ENCODE data around the gene PTPRF.
"Not testable (repeated sequence)": the region's sequence is repeated elsewhere in the genome, so short reads cannot be mapped to it uniquely, and the experiment has no call there.

- TF ChIP-seq POLR2A (IDR thresholded peaks at IDR 0.05; ENCODE audit: low read depth); CTCF (IDR thresholded peaks at IDR 0.05); POLR2AphosphoS5 (IDR thresholded peaks at IDR 0.05); EP300 (IDR thresholded peaks at IDR 0.05): not testable (repeated sequence)
Observed at GRCh38 chr1:43501806-43502205, 28.9 kb upstream of the PTPRF start.
